ENCODE data around the gene MAP3K8. TPM values are rescaled to one million over a fixed set of nuclear protein-coding genes. Genes with fewer than 3 reads are reported as not detected.

MAP3K8 gene
- total and polyA plus RNA-seq, 2 donors (not counting 3 experiments of a cell fraction or from before 2014, with no cell fraction given), result 5.2 to 10.6 TPM

DNA sequence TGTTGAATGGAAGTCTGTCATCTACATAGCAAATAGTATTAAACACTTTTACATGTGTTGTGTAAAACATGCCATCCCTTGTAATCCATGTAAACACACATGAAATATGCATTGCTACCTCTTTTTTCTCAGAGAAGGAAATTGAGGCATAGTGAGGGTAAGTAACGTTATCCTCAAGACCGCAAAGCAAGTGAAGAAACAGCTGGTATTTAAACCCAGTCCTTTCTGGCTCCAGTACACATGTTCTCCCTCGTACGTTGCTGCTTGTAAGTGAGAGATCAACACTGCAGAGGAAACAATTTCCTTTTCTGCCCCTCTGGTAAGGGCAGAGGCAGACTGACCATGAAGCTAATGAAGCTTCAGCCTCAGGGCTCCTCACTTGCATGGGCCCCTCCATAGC is 28.5 kb downstream of the MAP3K8 start:
- intact Hi-C loops (cut with micrococcal nuclease) (no loop called here), dilution Hi-C loops (cut with MboI; ENCODE audit: extremely low pct_ligation_motif_present, low sequenced_read_pairs) (no loop called here)
- Histone ChIP-seq H3K36me3 (ENCODE audit: control insufficient read depth in 2 of 2, extremely low read depth in 1 of 2, insufficient read depth in 2 of 2, low read length in 2 of 2) (peaks cover 8 to 14% of the 10 kb centered on the region in 2 experiments), H3K79me2 (ENCODE audit: control insufficient read depth, insufficient read depth, low read length) (no peaks in the 10 kb centered on the region), H3K9ac (replicated peaks; ENCODE audit: extremely low read depth, insufficient read depth, low read length) (no peak overlapping the region), H3K9me3 (replicated peaks; ENCODE audit: control insufficient read depth, insufficient read depth, low read length) (no peaks in the 10 kb centered on the region), H3K4me2 (ENCODE audit: insufficient read depth, low read length) (no peak overlapping the region), H3K27ac (ENCODE audit: insufficient read depth, low read depth, low read length) (no peak overlapping the region), H3K27me3 (ENCODE audit: control insufficient read depth in 2 of 2, insufficient read depth in 2 of 2, low read length in 2 of 2) (no peaks in the 10 kb centered on the region), H3K4me1 (ENCODE audit: control insufficient read depth, extremely low read depth, insufficient read depth, low read length) (no peaks in the 10 kb centered on the region), H3K9me1 (replicated peaks; ENCODE audit: control insufficient read depth, extremely low read depth, insufficient read depth, low read length) (no peaks in the 10 kb centered on the region), H3K4me3 (replicated peaks in 1 of 3; ENCODE audit: insufficient read depth in 1 of 3, low read depth in 1 of 3, low read length in 3 of 3) (no peak overlapping the region), H2AFZ (ENCODE audit: low read depth, low read length) (no peak overlapping the region), H4K20me1 (replicated peaks; ENCODE audit: control insufficient read depth, extremely low read depth, insufficient read depth, low read length) (no peaks in the 10 kb centered on the region)
- ChIA-PET POLR2A (no interaction called here), CTCF (interaction anchor here (1.1 kb wide), 1 partner anchor 12 kb away, joined by 4 read pairs; no protein-coding TSS in a partner anchor)
- no TSS peak for BruUV-seq (replicated peaks)
- TF ChIP-seq POLR2A (IDR thresholded peaks at IDR 0.05; ENCODE audit: low read depth, low read length) (no peak), MYC (IDR thresholded peaks at IDR 0.05; ENCODE audit: low read depth, low read length) (no peak), EZH2 (IDR thresholded peaks at IDR 0.05; ENCODE audit: borderline replicate concordance, low read depth, low read length, severe bottlenecking) (no peak), JUN (IDR thresholded peaks at IDR 0.05; ENCODE audit: borderline replicate concordance, insufficient read depth, insufficient read length, low read depth) (no peak), GATA2 (IDR thresholded peaks at IDR 0.05; ENCODE audit: insufficient read depth, insufficient read length, low read depth, low read length) (no peak), POLR2AphosphoS5 (IDR thresholded peaks at IDR 0.05; ENCODE audit: insufficient read depth, low read depth, low read length) (no peak)
- TF ChIP-seq, protein P1, sequence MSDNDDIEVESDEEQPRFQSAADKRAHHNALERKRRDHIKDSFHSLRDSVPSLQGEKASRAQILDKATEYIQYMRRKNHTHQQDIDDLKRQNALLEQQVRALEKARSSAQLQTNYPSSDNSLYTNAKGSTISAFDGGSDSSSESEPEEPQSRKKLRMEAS (IDR thresholded peaks at IDR 0.05; ENCODE audit: insufficient read depth, insufficient read length), result no peak
- TF ChIP-seq, protein P2, sequence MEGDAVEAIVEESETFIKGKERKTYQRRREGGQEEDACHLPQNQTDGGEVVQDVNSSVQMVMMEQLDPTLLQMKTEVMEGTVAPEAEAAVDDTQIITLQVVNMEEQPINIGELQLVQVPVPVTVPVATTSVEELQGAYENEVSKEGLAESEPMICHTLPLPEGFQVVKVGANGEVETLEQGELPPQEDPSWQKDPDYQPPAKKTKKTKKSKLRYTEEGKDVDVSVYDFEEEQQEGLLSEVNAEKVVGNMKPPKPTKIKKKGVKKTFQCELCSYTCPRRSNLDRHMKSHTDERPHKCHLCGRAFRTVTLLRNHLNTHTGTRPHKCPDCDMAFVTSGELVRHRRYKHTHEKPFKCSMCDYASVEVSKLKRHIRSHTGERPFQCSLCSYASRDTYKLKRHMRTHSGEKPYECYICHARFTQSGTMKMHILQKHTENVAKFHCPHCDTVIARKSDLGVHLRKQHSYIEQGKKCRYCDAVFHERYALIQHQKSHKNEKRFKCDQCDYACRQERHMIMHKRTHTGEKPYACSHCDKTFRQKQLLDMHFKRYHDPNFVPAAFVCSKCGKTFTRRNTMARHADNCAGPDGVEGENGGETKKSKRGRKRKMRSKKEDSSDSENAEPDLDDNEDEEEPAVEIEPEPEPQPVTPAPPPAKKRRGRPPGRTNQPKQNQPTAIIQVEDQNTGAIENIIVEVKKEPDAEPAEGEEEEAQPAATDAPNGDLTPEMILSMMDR (IDR thresholded peaks at IDR 0.05; ENCODE audit: extremely low read depth in 1 of 2, insufficient read depth in 1 of 2, low read depth in 1 of 2, low read length in 2 of 2), result no peak
- DNase-seq (ENCODE audit: low read depth, low spot score) (no peak), FAIRE-seq (no peak)

Data from endothelial cell of umbilical vein (primary cell).